H1 (cell line): ENCODE data around the gene ACSL6. TPM values are rescaled to one million over a fixed set of nuclear protein-coding genes. Genes with fewer than 3 reads are reported as not detected.

Experiments
- ASH2L ChIP-seq: fragments of 200-600, 300-600 bp; sonication (generic); IDR thresholded peaks from one replicate; pipeline ENCODE4 v1.7.1; 2017; ENCODE audit warnings: low read length
- BCL11A ChIP-seq, 2 experiments: IDR thresholded peaks; one replicate each; pipeline ENCODE4 v1.6.1; 2011; ENCODE audit warnings: low read depth in 2 of 2, low read length in 2 of 2, mild to moderate bottlenecking in 2 of 2
- CEBPB ChIP-seq: IDR thresholded peaks from 2 replicates; pipeline ENCODE4 v1.6.1; 2012; ENCODE audit warnings: low read depth, low read length
- CHD7 ChIP-seq: fragments of 300-600 bp; sonication (generic); IDR thresholded peaks from 2 replicates; pipeline ENCODE4 v1.7.1; 2012; ENCODE audit warnings: low read length, moderate library complexity, mild to moderate bottlenecking, inconsistent platforms; ENCODE audit not compliant: insufficient replicate concordance
- E2F6 ChIP-seq: IDR thresholded peaks from 2 replicates; pipeline ENCODE4 v1.6.1; 2012; ENCODE audit warnings: inconsistent platforms
- MAFK ChIP-seq: IDR thresholded peaks from 2 replicates; pipeline ENCODE4 v1.6.1; 2012; ENCODE audit warnings: low read depth, mild to moderate bottlenecking, improper control_type of control experiment, low read length
- NRF1 ChIP-seq: IDR thresholded peaks from 2 replicates; pipeline ENCODE4 v1.6.1; 2011; ENCODE audit warnings: mild to moderate bottlenecking, low read depth, low read length, improper control_type of control experiment
- POLR2AphosphoS5 ChIP-seq: IDR thresholded peaks from 2 replicates; pipeline ENCODE4 v1.6.1; 2011; ENCODE audit warnings: low read depth, low read length
- SIX5 ChIP-seq: IDR thresholded peaks from 2 replicates; pipeline ENCODE4 v1.6.1; 2011; ENCODE audit warnings: mild to moderate bottlenecking, low read depth, low read length
- TAF7 ChIP-seq: optimal IDR thresholded peaks from 2 replicates; pipeline ENCODE3; 2011; ENCODE audit warnings: low read depth, mild to moderate bottlenecking, inconsistent platforms, low read length, moderate library complexity, borderline replicate concordance
- TCF12 ChIP-seq: IDR thresholded peaks from 2 replicates; pipeline ENCODE4 v1.6.1; 2011; ENCODE audit warnings: low read depth, mild to moderate bottlenecking, low read length
- YY1 ChIP-seq: IDR thresholded peaks from 2 replicates; pipeline ENCODE4 v1.6.1; 2011; ENCODE audit warnings: low read depth, mild to moderate bottlenecking, low read length
- ZNF274 ChIP-seq: IDR thresholded peaks from 2 replicates; pipeline ENCODE4 v1.7.0; 2012; ENCODE audit warnings: low read length, borderline replicate concordance; ENCODE audit errors: extremely low read depth
- polyA plus RNA-seq, 7 experiments: library from polyadenylated mRNA; depleted of rRNA in 3 of 7; stranded (reverse) in 5 of 7; unstranded in 2 of 7; fragments of >200 nt in 5 of 7; fragments of 200-250 nt in 2 of 7; gene quantifications; 1 replicate in 5 of 7; 2 replicates in 1 of 7; 4 replicates in 1 of 7; pipeline versions ENCODE4 v1.2.1 to v1.2.3, GENCODE V29; 2011 to 2013; ENCODE audit warnings: missing spikeins in 2 of 7, mixed read lengths in 2 of 7
- total RNA-seq: library from RNA; stranded (reverse); fragmentation: NEBNext Ultra II Directional; extraction: Animal tissue kit (Norgen Biotek cat#: 25700); gene quantifications from 2 replicates; pipeline ENCODE4 v1.2.1, GENCODE V29; 2021

Gene ACSL6
- total and polyA plus RNA-seq, 2 of the 8 experiments (the other 6 are each of a cell fraction or from before 2014, with no cell fraction given): 2.3 to 2.4 TPM

DNA sequence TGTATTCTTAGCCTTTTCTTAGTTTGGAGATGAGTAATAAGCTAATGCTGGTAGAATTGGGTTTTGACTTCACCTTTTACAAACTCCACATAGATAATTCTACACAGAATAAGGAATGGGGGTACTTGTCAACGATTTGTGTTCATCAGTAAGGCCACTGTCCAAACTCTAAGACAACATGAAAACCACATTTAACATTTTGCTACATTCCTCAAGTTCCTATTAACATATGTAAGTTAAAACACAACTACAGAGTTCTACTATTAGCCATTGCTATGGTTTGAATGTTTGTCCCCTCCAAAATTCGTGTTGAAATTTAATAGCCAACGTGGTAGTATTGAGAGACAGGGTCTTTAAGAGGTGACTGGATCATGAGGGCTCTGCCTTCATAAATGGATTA, 97.9 kb downstream of the ACSL6 start (continued):
- TF ChIP-seq CHD7 (no peak), MAFK (no peak), ZNF274 (no peak), NRF1 (no peak), ASH2L (no peak), TCF12 (no peak), TAF7 (no peak), E2F6 (no peak), SIX5 (no peak), CEBPB (no peak), POLR2AphosphoS5 (no peak), BCL11A (IDR thresholded peaks at IDR 0.05; ENCODE audit: low read depth in 2 of 2, low read length in 2 of 2) (no peak), YY1 (no peak)
